DLD1 (cell line): ENCODE data around the gene MAGI1.
"Not testable (repeated sequence)": the region's sequence is repeated elsewhere in the genome, so short reads cannot be mapped to it uniquely, and the experiment has no call there.

Source experiments
- in situ Hi-C: cut with HindIII; loops from 2 replicates; pipeline ENCODE4 v1.10.0; 2017; ENCODE audit warnings: low sequenced_read_pairs

The MAGI1 gene

DNA sequence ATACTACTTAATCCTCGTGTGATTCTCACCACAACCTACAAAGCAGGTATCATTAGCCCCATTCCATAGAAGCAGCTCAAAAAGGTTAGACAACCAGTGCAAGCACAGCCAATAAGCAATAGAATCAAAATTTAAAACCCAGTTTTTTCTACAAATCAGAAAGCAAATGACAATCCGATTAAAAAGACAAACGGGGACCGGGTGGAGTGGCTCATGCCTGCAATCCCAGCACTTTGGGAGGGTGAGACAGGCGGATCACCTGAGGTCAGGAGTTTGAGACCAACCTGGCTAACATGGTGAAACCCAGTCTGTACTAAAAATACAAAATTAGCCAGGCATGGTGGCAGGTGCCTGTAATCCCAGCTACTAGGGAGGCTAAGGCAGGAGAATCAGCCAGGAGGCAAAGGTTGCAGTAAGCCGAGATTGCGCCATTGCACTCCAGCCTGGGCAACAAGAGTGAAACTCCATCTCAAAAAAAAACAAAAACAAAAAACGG lies 430.7 kb downstream of the MAGI1 start:
- in situ Hi-C loops = not testable (repeated sequence)

DNA sequence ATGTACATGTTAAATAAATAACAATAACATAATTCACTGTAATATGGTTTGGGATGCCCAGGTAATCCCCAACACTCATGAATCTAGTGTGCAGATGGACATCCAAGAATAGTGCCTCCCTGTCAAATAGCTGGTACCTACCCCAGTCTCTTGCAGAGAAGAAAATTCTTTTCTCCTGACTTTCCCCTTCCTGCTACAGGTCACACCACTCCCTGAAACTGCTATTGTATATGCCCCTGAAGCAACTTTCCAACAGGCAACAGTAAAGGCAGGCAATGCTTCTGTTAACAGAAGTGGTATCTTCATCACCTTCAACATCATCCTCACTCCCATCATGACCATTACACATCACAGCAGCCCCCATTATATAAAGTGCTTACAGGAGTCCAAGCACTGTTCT lies 431.6 kb downstream of the MAGI1 start:
- in situ Hi-C loops = no loop called here

DNA sequence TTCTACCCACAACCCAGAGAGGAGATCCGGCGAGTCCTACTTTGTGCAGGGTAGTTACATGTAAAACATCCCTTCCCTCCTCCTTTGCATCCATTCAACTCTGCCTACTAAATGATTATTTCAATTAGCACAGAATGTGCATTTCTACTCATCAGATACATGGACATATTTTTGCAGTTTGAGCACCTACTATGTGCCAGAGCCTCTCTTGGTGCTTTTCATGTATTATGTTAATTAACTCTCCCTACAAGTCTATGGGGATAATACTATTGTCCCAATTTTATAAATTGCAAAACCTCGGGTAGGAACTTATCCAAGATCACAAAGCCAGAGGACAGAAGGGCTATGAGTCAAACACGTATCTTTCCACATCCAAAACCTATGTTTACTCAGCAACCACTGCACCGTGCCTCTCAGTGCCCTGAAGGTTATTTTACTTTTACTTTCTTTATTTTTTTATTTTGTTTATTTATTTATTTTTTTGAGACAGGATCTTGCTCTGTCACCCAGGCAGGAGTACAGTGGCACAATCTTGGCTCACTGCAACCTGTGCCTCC lies 432.8 kb downstream of the MAGI1 start:
- in situ Hi-C loops = no loop called here

DNA sequence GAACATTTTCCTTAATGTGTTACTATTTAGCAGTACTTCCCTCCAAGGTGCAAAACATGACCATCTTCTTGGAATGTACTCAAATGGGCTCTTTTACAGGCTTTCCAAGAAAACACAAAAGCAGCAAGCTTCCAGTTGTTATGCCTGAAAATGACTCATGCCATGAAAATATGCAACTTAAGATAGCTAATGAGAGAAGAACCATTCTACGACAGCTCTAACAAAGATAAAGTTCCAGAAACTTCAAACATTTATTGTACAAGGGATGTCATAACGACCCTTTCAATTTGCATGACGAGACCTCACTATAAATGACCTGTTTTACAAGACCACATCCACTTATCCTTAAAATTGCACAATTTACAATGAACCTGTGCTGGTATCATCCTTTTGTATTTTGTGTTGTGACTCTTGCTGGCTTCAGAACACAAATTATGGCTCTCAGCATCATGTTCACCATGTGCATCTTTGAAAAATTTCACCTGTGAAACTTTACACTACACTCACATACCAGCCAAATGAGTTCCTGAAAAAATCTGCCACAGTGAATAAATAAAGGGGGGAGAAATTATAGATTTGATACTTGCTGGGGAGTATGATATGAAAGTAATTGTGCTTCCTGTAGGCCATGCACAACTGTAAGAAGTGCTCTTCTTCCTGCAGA lies 433.7 kb downstream of the MAGI1 start:
- in situ Hi-C loops = no loop called here

DNA sequence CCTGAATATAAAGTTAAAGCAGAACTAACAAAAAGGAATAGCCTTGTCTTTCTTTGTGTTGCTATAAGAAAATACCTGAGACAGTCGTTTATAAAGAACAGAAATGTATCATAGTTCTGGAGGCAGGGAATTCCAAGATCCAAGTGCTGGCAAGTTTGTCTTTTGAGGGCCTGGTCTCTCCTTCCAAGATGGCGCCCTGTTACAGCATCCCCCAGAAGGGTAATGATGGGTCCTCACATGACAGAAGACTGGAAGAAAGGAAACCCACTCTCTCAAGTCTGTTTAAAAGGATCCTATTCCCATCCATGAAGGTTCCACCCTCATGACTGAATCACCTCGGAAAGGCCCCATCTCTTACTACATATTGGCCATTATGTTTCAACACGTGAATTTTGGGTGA lies 435.1 kb downstream of the MAGI1 start:
- in situ Hi-C loops = no loop called here

DNA sequence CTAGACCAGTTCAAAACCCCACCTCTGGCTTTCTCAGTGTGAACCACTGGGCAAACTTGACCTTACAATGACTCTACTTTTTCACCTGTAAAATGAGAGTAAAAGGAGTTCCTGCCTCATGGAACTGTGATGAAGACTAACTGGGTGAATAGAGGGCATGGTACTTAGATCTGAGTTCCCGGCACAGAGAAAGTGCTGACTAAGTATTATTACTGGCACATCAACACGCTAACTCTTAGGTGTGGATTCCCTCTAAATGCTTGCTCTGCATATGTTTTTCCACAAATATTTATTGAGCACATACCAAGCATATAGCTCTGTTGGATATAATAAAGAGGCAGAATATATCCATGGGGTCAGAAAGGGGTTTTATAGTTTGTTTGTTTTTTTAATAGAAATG lies 437.8 kb downstream of the MAGI1 start:
- in situ Hi-C loops = no loop called here

DNA sequence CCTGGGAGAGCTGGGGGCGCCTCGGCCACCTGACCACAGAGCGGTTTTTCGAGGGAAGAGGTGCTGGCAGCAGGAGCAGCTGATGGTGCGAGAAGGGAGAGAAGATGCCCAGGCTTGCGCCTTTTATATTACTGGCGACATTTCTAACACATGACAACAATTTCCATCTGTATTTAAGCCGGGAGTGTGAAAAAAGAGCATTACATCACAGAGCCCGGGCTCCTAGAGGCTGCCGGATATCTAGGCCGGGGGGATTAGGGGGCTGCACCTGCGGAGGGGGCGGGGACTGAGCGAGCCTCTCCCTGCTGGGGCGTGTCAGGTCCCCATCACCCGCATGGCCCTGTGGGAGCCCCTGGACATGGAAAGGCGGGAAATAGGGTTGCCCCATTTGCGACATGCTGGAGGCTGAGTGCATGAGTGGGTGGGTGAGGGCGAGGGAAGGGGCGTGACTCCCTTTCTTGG lies 440.7 kb downstream of the MAGI1 start:
- in situ Hi-C loops = no loop called here

DNA sequence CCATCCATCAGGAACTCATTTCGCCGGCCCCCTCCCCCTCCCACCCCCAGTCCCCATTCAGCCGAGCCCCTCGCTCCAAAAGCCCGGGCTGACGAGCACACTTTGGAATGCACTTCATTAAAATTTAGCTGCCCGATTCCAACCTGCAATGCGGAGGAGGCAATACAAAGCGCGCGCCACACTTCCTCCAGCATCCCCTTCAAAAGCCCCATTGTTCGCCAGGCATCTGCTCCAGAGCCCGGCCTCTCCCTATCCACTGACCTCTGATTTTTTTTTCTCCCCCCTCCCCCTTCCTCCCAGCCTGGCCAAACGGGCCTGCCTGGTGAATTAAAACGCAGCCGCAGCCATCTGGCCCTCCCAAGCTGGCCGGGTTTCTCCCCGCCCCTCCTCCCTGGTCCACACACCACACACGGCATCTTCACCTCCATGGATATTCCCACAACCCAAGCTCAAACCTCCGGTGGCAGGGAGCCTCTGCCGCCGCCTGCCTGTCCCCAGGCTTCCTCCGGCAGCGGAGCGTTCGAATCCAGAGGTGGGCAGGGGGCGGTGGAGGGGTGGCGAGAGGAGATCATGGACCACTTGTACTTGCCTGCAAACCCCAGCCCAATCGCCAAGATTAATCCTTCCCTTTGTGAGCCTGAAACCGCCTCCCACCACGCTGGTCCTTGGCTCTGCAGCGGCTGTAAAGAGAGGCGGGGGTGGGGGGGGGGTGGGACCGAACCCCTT lies 441.3 kb downstream of the MAGI1 start:
- in situ Hi-C loops = no loop called here

DNA sequence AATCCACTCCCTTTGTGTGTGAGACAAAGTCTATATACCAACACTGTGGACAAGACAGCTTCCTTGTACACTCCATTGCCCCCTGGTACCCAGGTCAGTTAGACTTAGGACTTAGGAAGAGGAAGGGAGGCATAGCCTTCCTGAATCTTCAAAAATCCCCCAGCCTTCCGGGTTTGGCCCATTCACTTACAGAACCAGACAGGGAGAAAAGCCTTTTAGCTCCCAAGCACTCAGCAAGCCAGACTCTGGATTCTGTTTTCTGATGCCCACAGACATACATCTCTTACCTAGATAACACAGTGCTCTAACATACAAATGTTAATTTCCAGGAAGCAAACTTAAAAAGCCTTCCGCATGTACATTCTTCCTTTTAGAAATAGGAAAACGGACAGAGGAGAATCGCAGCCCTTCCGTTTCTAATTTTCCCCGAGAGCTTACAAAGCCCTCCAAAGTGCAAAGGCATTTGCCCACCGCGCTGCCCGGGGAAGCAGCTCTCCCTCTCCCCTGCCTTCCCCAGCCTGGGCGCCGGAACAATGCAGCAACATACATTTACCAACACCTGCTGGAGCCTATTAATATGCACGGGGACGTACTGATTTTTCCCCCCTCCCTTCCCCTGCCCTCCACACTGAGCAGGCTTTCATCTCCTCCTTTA lies 442.0 kb downstream of the MAGI1 start:
- in situ Hi-C loops = no loop called here

DNA sequence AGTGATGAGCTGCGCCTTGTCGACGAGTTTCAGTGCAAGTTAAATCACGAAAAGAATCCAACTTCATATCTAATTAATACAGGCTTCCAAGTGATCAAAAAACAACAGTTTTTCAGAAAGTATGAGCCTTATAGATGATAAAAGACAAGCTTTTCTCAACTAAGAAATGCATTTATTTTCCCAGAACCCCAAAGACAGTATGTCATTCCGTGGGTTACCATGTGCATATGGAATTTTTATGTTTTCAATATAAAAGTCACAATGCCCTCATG lies 442.8 kb downstream of the MAGI1 start:
- in situ Hi-C loops = no loop called here

DNA sequence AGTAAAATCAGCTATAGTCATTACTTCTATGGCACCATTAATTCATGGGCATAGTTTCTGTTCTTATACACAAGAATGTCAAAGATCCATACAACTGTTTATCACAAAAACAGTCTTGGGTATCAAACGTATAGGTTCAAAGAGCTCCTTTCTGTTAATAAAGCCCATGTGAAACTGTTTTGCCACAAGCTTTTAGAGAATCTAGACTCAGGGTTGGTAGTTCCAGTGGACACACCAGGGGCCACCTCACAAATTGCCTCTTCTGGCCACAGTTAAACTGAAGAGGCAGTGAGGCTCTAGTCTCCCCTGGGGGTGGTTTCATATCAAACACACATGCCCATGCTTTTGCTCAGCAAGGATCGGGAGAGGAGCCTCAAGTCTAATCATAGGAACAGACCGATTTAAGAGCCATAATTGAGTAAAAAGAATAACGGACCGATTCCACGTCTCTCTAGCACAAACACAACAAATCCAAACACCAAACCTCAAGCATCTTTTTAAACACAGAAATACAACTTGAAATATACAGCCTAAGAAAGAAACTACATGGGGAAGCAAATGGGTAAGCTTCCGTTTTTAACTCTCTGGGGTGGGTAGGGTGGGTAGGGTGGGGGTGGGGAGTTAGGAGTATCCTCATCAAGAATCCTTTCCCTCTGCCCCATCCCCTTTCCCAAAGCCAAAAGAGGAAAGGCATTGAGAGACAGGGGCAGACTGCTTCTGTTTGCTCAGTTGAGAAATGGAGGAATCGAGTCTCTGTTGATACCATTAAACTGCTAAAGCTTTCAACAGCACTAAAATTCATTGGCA lies 443.3 kb downstream of the MAGI1 start:
- in situ Hi-C loops = no loop called here

DNA sequence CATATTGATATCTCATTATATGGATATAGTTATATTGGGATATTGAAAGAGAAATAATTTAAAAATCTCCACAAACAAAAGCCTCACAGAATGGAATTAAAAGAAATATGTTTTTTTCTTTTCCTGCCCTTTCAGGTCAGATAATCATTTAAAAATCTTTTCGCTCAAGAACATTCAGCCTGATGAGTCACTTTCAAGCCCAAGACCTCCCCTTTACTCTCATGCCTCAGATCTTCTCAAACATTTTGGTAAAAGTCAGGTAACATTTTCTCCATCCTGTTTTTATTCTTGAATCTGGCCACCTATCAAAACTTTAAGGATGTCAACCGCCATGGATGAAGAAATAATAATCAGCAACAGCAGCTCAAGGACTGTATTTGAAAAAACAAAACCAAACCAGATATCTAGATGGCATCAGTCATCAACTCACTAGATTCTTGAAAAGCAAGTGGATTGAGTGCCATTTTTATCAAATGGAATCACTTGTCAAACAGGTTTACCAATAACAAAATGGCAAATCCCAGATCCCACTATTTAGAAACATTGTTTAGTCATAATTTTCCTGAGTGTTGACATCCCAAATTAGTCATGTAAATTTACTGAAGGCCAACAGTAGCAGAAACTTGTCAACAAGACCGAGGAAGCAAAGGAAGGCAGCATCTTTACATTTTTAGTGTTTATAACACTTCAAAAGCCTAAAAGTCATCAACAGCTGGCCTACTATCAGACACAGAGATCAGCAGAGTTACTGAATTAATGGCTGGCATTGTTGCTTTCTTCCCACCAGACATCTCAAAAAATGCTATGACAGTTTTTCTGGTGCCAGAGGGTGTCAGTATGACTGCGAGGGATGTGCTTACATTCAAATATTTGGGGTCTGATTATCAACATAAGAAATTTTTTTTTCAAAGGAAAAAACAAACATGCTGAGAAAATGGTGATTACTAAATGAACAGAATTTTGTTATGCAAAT lies 444.7 kb downstream of the MAGI1 start:
- in situ Hi-C loops = no loop called here

DNA sequence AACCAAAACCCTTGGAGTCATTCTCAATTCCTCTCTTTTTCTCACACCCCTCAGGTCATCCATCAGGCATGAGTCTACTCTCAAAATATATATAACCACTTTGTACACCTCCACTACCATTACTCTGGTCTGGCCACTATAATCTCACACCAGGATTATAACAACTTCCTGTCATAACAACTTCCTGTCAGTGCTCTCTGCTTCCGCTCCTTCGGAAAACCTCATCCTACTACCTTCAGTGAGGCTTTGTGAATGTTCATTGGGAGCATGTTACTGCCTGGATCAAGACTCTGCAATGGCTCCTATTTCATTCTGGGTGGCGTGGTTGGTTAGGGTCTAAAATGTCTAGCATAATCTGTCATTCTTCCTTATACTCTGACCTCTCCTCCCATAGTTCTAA lies 447.4 kb downstream of the MAGI1 start:
- in situ Hi-C loops = no loop called here

DNA sequence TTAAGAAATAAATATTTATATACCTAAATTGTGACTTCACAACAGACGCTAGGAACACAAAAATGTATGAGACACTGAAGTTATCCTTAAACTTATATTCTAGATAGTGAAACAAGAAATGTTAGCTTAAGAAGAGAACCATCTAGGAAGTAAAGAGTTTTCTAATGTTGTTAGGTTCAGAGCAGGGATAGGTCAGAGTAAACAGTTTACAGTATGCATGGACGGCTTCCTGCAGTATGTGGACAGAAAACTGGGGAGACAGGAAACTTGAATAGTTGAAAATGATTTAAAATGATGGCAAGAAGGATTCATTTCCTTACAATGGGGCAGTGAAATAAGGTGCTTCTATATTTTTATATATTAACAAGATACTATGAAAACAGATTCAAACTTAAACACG lies 449.8 kb downstream of the MAGI1 start:
- in situ Hi-C loops = no loop called here

DNA sequence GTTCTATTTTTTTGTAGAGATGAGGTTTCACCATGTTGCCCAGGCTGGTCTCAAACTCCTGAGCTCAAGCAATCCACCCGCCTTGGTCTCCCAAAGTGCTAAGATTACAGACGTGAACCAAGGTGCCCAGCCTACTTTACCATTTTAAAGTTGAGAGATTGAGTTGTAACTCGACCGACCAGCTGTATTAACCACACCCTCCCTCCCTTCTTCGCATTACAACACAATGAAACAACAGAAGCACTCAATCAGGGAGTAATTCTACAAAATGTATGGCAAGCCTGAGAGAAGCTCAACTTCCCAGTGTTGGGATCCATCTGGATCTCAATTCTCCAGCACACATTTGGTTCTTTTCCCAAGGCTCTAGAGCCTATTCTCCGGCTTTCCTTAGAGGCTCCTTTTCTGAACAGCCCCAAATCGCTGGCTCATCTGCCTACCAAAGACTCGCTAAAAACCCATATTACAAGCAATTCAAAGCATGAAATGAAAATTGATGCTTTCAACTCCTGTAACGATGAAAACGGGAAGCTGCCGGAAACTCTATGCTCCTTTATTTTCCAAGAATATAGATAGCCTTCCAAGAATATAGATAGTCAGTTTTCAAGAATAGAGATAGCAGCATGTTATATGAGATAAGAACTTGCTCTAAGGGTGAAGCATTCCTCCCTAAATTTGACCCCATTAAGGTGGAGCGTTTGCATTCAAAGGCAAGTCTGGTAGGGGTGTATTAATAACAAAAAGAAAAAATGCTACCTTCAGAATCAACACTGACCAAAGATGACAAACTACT lies 450.9 kb downstream of the MAGI1 start:
- in situ Hi-C loops = no loop called here

DNA sequence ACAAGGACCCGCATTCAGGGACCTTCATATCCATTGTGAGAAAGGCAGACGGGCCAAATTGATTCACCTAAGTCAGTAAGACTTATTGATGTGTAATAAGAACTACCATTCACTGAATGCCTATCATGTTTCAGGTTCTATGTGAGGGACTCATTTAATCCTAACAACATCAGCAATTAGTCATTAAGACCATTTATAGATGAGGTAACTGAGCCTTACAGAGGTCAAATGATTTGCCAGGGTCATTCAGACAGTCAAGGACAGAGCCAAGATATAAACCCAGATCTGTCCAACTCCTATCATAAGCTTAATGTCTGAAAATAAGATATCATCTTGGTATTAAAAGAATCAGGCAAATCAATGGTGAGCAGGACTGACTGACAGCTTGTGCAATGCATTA lies 453.8 kb downstream of the MAGI1 start:
- in situ Hi-C loops = no loop called here

DNA sequence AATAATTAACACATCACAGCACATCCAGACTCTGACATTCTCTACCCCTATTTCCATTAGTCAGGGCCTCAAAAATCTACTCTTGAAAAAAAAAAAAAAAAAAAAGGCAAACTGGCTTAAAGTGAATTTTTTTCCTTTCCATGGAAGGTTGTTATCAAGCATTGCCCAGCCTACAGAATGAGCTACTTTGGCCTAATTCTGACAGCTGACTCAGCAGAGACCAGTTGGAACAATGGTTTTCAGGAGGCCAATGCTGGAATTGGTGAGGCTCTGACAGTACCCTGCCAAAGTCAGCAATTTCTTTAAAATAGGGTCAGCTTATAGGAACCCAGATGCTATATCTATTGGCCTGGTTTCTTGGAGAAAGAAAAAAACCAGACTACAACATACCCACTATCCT lies 454.7 kb downstream of the MAGI1 start:
- in situ Hi-C loops = no loop called here

DNA sequence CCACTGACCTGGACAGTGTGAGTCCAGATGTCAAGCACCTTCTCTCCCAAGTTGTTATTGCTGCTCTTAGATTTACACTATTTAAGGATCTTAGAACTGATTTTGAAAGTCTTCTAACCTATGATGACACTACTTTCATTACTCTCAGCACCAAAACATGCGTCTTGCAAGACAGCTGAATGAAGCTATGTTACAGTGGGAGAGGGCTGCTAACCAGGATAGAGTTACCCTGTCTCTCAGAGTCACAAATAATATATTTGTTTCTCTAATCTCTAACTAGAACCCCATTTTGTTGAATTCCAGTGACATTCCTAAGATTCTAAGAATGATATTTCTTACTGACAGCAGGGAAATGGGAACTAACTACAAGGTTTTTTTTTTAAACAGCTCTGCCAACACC lies 455.5 kb downstream of the MAGI1 start:
- in situ Hi-C loops = no loop called here

DNA sequence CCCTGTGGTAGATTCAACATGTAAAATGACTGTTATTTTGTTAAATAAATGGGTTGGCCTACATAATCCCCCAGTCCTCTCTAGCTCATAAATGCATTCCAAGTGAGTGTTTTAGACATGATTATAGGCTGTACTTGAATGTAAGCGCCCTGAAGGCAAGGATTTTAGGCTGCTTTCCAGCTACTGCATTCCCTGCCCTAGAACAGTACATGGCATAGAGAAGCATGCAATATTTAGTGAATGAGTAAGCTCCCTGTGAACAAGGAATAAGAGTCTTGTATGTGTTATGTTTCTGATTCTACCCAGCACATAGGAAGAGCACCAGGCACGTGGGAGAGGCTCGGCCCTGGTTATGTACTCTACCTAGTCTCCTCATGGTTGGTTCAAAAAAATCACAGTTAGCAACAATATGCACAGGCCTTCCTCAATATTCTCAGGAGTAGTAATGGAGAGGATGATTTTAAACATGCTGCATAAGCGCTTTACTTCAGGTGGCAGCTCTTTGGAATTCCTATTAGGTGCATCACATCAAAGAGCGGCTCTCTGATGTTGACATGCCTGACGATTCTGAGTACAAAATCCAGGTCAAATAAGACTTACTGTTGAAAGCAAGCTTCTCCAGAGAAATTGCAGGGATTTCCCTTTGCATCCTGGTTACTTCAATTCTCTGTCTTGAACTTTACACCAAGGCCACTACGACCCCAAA lies 456.6 kb downstream of the MAGI1 start:
- in situ Hi-C loops = no loop called here
